ENCODE results near the gene RGS3.
"Not testable (repeated sequence)": the region's sequence is repeated elsewhere in the genome, so short reads cannot be mapped to it uniquely, and the experiment has no call there.

RGS3 gene

DNA sequence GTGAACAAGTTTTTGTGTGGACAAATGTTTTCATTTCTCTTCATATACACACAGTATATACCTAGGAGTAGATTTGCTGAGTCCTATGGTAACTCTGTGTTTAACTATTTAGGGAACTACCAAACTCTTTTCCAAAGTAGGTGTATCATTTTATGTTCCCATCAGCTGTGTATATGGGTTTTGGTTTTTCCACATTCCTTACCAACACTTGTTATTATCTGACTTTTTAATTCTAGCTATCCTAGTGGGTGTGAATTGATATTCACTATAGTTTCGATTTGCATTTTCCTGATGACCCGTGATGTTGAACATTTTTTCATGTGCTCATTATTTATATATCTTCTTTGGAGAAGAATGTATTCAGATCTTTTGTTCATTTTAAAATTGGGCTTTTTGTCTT is 3.7 kb downstream of the RGS3 start:
- DNase-seq = no peak

DNA sequence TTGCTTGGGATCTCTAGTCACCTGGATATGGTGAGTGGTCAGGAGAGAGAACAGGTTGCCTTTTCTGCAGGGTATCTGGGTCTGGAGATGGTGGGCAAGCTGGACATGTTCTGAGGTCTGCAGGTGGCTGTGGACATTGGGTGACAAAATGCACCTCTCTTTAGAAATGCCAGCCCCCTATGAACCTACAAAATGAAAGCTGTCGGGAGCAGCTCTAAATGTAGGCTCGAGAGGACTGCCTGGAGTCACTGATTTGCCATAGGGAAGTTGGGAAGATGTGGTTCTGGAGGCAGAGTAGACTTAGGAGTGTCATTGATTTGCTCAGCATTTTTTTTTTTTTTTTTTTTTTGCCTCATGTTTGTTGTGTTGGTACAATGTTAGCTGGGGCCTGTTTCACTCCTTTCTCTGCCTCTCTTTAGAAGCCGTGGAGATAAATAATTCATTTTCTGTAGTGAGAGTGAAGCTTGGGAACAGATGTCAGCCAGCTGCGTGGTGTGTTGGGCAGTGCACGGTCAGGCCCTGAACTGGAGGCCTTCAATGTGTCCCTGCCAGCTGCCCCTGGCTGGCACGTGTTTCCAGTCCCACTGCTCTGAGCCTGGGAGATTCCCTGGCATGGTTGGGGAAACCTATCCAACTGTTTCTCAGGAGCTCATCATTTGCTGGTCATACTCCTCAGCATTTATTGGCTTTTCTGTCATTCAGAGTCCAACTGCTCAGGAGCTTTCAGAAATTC is 5.4 kb downstream of the RGS3 start:
- DNase-seq = no peak

DNA sequence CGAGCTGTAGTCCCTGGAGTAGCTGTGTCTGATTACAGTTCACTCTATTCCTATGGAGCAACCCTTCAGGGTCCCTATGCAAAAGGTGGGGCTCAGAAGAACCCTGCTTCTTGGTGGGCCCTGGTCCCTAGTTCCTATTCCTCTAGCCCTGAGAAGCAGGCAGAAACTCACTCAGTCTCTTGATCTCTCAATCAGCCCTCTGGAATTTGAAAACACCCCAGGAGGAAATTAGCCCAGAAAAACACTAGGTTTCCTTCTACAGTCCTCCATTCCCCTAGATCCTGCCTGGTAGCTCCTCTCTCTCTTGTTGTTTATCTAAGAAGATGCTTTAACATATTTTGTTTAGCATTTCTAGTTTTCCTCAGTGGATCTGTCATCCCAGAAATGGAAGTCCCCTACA is 7.6 kb downstream of the RGS3 start:
- DNase-seq = no peak

DNA sequence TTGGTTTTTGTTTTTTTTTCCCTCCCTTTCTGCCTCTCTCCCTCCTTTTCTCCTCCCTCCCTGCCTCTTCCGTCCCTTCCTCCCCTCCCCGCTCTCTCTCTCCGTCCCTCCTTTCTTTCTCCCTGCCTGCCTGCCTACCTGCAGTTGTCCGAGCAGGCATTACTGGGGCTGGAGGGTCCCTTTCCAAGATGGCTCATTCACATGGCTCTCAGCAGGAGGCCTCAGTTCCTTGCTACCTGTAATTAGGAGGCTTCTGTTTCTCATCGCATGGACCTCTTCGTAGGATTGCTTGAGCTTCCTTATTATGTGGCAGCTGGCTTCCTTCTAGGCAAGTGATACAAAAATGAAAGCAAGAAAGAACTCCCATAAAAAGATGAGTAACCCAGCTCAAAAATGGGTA is 8.0 kb downstream of the RGS3 start:
- DNase-seq = no peak

DNA sequence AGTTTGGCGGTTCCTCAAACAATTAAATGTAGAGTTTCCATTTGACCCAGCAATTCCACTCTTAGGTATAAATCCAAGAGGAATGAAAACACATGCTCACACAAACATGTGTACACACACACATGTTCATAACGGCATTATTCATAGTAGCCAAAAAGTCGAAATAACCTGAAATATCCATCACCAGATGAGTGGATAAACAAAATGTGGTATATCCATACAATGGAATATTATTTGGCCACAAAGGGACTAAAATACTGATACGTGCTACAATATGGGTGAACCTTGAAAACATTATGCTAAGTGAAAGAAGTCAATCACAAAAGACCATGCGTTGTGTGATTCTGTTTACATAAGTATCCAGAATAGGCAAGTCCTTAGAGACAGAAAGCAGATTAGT is 8.7 kb downstream of the RGS3 start:
- DNase-seq = no peak

DNA sequence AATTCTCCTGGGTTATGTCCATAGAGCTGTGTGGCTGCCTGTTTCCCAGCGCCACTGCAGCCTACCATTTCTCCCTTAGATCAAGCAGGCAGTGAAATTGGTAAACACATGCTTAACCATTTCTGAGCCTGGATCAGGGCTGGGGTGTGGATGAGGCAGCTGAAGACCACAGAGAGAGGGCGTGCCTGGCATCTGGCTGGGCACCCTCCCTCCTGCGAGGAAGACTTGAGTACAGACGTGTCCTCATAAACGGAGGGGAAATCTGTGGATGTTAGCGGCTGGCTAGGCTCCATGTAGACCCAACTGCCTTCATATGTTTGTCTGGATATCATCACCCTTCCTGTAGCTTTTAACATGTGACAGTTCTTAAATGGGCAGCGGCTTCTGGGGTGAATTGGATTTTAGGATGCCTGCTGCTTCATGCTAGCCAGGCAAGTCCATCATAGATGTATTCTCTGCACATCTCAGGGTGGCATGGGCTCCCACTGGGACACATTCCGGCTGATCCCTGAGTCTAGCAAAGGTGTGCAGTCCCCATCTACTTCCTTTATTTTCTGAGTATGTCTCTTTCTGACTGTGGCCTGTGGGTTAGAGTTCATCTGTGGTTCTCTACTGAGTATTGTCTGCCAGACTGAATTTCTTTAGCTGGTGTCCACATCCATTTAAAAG is 11.0 kb downstream of the RGS3 start:
- DNase-seq = no peak

DNA sequence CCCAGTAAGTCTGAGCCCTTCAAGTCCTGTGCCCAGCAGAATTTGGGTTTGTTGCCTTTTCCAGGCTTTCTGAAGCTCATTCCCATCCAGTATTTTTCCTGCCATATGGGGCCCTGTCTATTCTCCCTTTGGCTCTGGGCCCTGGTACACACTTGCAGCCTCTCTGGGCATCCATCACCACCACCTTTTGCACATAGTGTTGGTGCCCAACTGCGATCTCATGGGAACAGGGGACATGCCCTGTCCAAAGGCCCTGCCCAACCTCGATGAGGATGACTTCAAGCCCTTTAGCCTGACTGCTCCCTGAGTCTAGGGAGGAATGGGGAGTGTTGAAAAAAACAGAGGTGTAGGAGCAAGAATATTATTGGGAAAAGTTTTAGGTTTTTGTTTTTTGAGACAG is 11.5 kb downstream of the RGS3 start:
- no peak for DNase-seq

DNA sequence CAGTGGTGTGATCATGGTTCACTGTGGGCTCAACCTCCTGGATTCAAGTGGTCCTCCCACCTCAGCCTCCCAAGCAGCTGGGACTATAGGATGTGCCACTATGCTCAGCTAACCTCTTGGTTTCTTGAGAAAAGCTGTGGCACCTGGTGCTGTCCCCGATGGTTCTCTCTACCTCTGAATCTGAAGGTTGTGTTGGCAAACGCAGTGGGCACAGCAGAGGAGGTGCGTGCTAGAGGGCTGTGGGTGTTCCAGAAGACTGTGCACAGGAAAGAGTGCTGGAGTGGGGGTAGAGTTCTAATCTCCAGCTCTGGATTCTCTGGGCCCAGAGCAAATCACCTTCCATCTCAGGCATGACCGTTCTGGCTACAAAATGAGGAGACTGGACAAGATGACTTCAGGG is 12.5 kb downstream of the RGS3 start:
- no peak for DNase-seq

DNA sequence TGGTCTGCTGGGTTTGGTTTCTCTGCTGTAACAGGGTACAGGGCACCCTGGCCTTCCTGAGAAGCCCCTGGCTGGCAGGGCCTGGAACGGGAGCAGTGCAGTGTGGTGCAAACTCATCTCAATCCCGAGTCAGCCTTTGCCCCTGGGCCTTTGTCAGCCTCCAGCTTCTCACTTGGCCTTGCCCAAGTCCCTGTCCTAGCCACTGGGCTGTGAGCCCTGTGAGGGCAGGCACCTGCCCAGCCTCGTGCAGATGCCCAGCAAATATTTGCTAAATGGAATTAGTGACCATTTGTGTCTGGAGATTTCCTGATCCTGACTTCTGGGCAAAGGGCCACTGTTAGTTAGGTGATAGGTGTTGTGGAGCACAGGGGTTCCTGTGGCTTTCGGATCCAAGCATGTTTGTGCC is 13.0 kb downstream of the RGS3 start:
- DNase-seq = no peak

DNA sequence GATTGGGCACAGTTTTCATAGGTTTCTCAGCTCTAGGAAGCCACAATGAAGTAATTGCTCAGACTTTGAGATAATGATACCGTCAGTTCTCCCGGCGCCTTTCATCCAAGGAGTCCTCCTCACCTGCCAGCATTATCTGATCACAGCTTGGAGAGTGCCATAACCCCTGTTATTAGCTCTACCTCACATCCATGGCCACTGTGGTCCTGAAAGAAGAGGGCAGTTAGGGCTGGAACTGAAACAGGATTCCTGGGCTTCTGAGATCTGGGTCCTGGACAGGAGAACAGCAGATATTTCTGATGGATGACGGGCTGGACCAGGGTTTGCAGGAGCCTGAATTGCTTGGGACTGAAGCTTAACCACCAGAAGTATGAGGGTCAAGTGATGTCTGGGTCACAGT is 13.5 kb downstream of the RGS3 start:
- DNase-seq = no peak

DNA sequence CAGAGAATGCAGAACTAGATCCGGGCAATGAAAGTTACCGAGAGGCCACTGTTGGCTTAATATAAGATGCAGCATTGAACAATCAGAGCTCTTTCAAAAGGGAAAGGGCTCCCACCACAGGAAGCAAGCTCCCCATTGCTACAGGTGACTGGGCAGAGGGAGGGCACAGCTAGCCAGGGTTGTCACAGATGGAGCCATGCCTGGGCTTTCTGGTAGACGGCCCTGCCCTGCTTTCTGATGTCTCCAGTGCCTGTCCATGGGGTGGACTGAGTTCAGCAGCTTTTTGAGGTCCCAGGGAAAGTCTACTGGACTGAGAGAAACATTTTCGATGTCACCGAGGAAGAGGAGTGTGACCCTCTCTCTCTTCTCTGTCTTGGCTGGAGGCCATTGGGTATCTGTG is 14.1 kb downstream of the RGS3 start:
- no peak for DNase-seq

DNA sequence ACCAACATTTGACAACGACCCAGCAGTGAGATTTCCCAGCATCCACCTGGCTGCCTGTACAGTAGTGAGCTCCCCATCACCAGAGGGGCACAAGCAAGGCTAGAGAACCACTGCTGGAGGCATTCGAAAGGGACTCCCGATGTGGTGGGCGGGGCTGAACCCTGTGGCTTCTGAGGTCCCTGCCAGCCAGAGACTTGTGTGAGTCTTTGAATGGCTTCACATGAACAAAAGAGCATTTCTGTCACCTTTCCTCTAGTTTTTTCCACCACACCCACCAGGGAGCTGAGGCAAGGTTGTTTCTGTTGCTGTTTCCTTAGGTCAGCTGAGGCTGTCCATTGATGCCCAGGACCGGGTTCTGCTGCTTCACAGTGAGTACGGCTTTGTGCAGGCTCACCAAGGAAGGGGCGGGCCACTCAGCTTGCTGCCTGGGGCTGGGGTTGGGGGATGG is 15.7 kb downstream of the RGS3 start:
- no peak for DNase-seq

DNA sequence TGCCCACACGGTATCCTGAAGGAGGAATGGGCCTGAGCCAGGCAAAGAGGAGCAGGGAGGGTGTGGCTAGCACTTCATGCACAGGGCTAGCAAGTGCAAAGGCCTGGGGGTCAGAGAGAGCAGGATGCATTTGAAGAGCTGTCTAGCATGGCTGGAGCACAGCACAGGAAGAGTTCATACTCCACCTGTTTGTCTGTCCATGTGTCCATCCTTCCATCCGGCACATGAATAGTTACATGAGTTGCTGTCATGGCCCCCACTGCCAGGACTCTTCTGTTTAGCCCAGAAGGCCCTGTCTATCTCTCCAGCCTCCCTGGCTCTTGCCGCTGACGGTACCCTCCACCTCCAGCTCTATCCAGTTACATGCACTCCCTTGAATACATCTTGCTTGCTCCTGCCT is 17.1 kb downstream of the RGS3 start:
- no peak for DNase-seq

DNA sequence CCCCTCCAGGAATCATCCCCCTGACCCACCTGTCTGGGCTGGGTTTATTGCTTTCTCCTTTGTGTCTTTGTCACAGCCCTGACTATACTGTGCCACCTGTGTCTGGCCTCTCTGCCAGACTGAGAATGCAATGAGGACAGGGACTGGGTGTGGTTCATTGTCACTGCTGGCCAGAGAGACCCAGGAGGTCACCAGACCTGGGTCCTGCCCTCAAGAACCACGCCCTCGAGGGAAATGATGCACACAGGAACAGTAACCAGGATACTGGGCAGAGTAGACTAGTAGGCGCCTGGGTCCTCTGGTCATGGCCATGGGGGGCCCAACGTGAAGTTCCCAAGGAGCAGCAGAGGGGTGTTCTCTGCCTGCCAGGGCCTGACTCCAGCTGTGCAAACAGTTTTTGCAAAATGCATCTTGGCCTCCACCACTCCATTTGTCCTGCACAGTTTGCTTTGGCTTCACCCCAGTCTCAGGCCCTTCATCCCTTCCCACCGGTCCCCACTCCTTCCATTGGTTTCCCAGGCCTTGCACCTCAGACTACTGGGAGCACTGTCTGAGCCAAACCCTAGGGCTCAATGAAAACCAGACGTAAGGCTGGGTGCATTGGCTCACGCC is 17.8 kb downstream of the RGS3 start:
- no peak for DNase-seq

DNA sequence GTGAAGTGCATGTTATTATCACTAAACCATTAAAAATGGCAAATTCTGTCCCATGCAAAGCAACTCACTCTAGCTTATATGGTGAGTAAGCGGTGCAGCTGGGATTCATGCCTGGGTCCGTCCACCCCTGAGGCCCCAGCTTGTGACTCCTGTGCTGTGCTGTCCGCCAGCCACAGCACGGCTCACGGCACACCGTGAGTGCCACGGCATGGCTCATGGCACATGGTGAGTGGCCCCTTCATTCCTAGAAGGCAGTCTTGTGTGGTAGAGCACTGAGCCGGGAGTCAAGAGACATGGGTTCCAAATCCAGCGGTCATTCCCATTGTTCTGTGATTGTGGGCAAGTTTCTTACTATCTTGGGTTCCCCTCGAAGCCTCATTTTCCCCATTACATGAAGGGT is 18.8 kb downstream of the RGS3 start:
- DNase-seq = no peak

DNA sequence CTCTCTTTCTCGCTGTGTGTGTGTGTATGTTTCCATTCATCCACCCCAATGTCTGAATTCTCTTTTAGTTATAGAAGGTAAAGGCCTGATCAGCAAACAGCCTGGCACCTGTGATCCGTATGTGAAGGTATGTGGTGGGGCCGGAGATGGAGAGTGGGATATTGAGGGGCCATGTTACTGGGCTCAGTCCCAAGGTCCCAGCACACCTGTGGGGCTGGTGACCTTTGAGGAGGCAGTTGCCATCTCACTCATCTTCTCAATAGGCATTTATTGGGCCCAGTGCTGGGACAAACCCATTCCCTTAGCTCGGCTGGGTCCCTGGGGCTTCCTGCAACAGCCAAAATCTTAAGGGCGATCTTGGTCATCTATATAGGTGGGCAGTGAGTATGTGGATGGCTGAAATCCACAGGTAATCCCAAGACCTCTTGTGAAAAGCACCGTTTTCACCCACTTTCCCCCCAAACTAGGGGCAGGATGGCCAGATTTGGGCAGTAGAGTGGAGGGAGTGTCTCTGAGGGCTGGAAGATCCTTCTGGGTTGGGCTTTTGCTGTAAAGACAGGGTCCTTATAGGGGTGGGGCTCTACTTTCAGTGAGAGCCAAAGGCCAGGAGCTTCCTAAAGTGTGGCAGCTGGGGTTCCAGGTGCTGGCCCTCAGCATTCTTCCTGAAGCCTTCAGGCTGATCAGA is 19.6 kb downstream of the RGS3 start:
- DNase-seq = no peak

DNA sequence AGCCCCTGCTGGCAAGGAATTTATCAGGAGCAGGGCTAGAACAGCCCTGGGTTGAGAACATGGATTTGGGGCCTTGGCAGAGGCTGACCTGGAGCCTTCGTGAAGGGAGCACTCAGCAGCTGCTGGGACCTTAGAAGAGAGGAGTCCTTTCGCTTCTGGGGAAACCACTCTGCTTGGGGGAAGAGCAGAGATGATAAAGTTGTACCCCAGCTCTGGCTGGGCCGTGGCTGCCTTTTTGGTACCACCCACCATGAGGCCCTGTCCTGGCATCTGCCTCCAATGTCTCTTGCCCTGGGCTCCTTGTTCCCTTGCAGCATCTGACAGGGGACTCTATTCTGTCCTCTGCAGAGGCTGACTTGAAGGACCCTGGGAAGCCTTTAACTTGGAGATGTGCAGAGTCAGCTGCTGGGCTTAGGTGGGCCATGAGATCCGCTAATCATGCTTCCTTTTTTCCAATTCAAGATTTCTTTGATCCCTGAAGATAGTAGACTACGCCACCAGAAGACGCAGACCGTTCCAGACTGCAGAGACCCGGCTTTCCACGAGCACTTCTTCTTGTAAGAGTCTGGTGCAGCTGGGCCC is 20.2 kb downstream of the RGS3 start:
- DNase-seq = no peak

DNA sequence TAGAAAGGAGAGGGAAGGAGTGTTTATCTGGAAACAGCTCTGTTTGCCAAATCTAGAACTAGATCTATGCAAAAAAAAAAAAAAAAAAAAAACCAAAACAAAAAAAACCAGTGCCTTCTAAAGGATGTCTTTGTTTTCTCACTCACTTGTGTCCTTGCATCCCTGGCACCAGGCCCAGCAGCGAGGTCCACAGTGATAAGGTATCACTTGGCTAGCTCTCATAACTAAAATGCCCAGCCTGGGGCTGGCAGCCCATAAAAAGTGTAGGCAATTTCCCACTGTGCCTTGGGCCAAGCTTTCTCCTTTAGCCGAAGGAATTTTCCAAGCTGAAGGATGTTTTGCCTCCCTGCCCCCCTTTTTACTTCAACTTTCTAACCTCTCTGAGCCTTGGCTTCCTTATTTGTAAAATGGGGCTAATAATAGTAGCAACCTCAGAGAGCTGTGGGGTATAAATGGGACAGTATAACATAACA is 20.8 kb downstream of the RGS3 start:
- DNase-seq = no peak

DNA sequence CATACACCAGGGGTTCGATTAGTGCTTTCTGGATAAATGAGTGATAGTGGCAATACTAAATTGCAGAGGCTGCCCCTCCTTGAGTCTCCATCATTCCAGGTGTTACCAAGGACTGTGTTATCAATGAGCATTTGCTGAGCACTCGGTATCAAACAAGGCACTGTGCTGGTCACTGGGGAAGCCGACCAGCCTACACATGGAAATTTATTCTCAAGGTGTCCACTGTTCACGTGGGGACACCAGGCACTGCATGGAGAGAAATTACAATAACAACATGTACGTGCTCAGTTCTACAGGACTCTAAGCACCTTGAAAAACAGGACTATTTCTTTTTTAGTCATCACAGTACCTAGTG is 22.2 kb downstream of the RGS3 start:
- DNase-seq = no peak

DNA sequence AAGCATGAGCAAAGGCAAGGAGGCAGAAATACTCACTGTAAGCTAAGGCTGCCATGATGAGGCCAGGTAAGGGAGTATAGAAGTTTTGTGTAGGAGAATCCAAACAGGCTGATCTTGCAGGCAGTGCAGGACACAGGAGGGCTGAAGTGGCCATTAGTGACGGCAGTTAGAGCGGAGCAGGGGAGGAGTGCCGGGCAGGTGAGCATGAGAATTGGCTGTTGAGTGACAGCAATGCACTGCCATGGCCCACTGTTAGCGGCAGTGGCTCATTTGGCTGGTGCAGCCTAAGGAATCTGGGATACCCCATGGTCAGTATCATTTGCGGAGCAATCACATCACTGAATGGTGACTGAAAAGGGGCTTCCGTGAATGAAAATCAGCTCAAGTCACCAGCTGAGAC is 22.8 kb downstream of the RGS3 start:
- no peak for DNase-seq

DNA sequence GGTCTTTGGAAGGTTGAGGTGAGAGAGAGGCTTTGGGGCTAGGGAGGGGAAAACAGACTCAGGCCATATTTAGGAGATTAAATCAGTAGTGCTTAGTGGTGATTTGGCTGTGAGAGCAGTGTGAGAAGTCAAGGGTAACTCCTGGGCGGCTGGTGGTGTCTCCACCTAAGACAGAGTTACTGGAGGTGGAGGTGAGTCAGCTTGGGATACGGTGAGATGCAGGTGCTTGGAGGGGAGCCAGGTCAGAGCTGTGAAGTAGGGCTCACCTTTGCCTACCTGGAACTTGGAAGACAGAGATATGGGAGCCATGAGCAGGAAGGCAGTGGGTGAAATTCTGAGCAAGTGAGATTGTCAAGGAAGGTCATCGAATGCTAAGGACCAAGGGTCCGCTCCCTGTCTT is 24.5 kb downstream of the RGS3 start:
- DNase-seq = no peak

DNA sequence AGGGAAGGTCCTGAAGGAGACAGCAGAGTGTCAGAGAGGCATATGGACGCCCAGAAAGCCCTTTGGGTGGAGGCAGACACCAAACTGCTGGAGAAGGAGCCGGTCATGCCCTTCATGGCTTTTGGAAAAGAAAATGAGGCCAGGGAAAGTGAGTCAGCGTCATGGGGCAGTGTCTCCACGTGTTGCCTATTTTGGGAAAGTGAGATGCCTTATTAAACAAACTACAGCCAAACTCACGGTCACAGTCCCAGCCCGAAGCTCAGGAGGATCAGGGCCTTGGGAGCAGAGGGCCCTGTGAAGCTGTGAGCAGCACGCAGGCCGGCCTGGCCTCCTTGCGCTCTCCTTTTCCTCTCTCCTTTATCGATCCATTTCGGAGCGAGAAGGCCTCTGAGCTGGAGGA is 25.0 kb downstream of the RGS3 start:
- DNase-seq = no peak

DNA sequence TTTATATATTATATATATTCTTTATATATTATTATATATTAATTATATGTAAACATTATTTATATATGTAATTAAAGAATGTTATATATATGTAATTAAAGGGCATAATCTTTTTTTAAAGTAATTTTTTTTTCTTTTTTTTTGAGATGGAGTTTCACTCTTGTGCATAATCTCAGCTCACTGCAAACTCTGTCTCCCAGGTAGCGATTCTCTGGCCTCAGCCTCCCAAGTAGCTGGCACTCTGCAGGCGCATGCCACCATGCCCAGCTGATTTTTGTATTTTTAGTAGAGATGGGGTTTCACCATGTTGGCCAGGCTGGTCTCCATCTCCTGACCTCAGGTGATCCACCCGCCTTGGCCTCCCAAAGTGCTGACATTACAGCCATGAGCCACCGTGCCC is 27.6 kb downstream of the RGS3 start:
- DNase-seq = not testable (repeated sequence)

Measured in suppressor macrophage treated with lipopolysaccharide for 4 hours (primary cell).